Measurements from ENCODE around the gene ANKRD10.
"Not testable (repeated sequence)": the region's sequence is repeated elsewhere in the genome, so short reads cannot be mapped to it uniquely, and the experiment has no call there.

ANKRD10 gene

GRCh38 chr13:110953833-110954532 lies 39.1 kb upstream of the ANKRD10 start:
- ATAC-seq (ENCODE audit: low read depth) = no peak
- no peak for DNase-seq (ENCODE audit: low spot score)
- no peaks in the 10 kb centered on the region for H3K36me3 ChIP-seq (ENCODE audit: low read depth)
- no peak overlapping the region for H3K4me3 ChIP-seq (ENCODE audit: severe bottlenecking)
- peaks cover 3% of the 10 kb centered on the region for H3K9me3 ChIP-seq (ENCODE audit: severe bottlenecking)
- no peak overlapping the region for H3K27ac ChIP-seq (ENCODE audit: poor library complexity, severe bottlenecking)
- TF ChIP-seq CTCF (IDR thresholded peaks at IDR 0.05; ENCODE audit: poor library complexity, severe bottlenecking) = no peak
- peaks cover 3% of the 10 kb centered on the region for H3K4me1 ChIP-seq (ENCODE audit: insufficient read depth, poor library complexity, severe bottlenecking)
- H3K27me3 ChIP-seq (ENCODE audit: insufficient read depth, poor library complexity, severe bottlenecking) = no peaks in the 10 kb centered on the region

- H3K27ac ChIP-seq (ENCODE audit: poor library complexity, severe bottlenecking) = no peak overlapping the region
- no peak for DNase-seq (ENCODE audit: low spot score)
- H3K4me1 ChIP-seq (ENCODE audit: insufficient read depth, poor library complexity, severe bottlenecking) = peaks cover 3% of the 10 kb centered on the region
- peaks cover 3% of the 10 kb centered on the region for H3K9me3 ChIP-seq (ENCODE audit: severe bottlenecking)
- no peak for ATAC-seq (ENCODE audit: low read depth)
- H3K4me3 ChIP-seq (ENCODE audit: severe bottlenecking) = no peak overlapping the region
- no peaks in the 10 kb centered on the region for H3K36me3 ChIP-seq (ENCODE audit: low read depth)
- no peak for TF ChIP-seq CTCF (IDR thresholded peaks at IDR 0.05; ENCODE audit: poor library complexity, severe bottlenecking)
- no peaks in the 10 kb centered on the region for H3K27me3 ChIP-seq (ENCODE audit: insufficient read depth, poor library complexity, severe bottlenecking)
Observed at GRCh38 chr13:110953416-110953815, 38.5 kb upstream of the ANKRD10 start.

- H3K4me1 ChIP-seq (ENCODE audit: insufficient read depth, poor library complexity, severe bottlenecking); DNase-seq (ENCODE audit: low spot score); H3K9me3 ChIP-seq (ENCODE audit: severe bottlenecking); H3K27me3 ChIP-seq (ENCODE audit: insufficient read depth, poor library complexity, severe bottlenecking); H3K36me3 ChIP-seq (ENCODE audit: low read depth); H3K4me3 ChIP-seq (ENCODE audit: severe bottlenecking): not testable (repeated sequence)
- peak overlapping the region; percentile 19 for H3K27ac ChIP-seq (ENCODE audit: poor library complexity, severe bottlenecking)
- peak; percentile 18 for ATAC-seq (ENCODE audit: low read depth)
Observed at GRCh38 chr13:110952135-110952534, 37.3 kb upstream of the ANKRD10 start.

- Histone ChIP-seq H3K36me3 (ENCODE audit: low read depth) (no peaks in the 10 kb centered on the region), H3K27me3 (ENCODE audit: insufficient read depth, poor library complexity, severe bottlenecking) (no peaks in the 10 kb centered on the region), H3K4me3 (ENCODE audit: severe bottlenecking) (no peak overlapping the region), H3K27ac (ENCODE audit: poor library complexity, severe bottlenecking) (no peak overlapping the region), H3K9me3 (ENCODE audit: severe bottlenecking) (no peaks in the 10 kb centered on the region), H3K4me1 (ENCODE audit: insufficient read depth, poor library complexity, severe bottlenecking) (no peaks in the 10 kb centered on the region)
- TF ChIP-seq CTCF (IDR thresholded peaks at IDR 0.05; ENCODE audit: poor library complexity, severe bottlenecking) = no peak
- ATAC-seq (ENCODE audit: low read depth) = no peak
- DNase-seq (ENCODE audit: low spot score) = no peak
Observed at GRCh38 chr13:110950819-110951570, 36.1 kb upstream of the ANKRD10 start.

- no peak overlapping the region for H3K27ac ChIP-seq (ENCODE audit: poor library complexity, severe bottlenecking)
- ATAC-seq (ENCODE audit: low read depth) (no peak), DNase-seq (ENCODE audit: low spot score) (no peak)
- no peaks in the 10 kb centered on the region for H3K36me3 ChIP-seq (ENCODE audit: low read depth)
- H3K9me3 ChIP-seq (ENCODE audit: severe bottlenecking) = no peaks in the 10 kb centered on the region
- no peak for TF ChIP-seq CTCF (IDR thresholded peaks at IDR 0.05; ENCODE audit: poor library complexity, severe bottlenecking)
- no peaks in the 10 kb centered on the region for H3K4me1 ChIP-seq (ENCODE audit: insufficient read depth, poor library complexity, severe bottlenecking)
- H3K27me3 ChIP-seq (ENCODE audit: insufficient read depth, poor library complexity, severe bottlenecking) = no peaks in the 10 kb centered on the region
- no peak overlapping the region for H3K4me3 ChIP-seq (ENCODE audit: severe bottlenecking)
Observed at GRCh38 chr13:110950356-110950755, 35.5 kb upstream of the ANKRD10 start.

Data from RWPE2 (cell line).